ENCODE data around the gene FAM131A. TPM values are rescaled to one million over a fixed set of nuclear protein-coding genes. Genes with fewer than 3 reads are reported as not detected.

The FAM131A gene
- total RNA-seq, 1 donor from 2014 or later, result 36.8 TPM

- no peak for DNase-seq (ENCODE audit: extremely low read depth, low read depth, low spot score)
Observed at GRCh38 chr3:184355261-184356040, 18.1 kb downstream of the FAM131A start.

GRCh38 chr3:184357248-184358123 is 20.1 kb downstream of the FAM131A start:
- DNase-seq (ENCODE audit: extremely low read depth, low read depth, low spot score), result no peak

- no peak for DNase-seq (ENCODE audit: extremely low read depth, low read depth, low spot score)
Observed at GRCh38 chr3:184358124-184358767, 20.8 kb downstream of the FAM131A start.

- DNase-seq (ENCODE audit: extremely low read depth, low read depth, low spot score), result no peak
Observed at GRCh38 chr3:184358921-184359350, 21.5 kb downstream of the FAM131A start.

GRCh38 chr3:184359610-184360009 is 22.2 kb downstream of the FAM131A start:
- DNase-seq (ENCODE audit: extremely low read depth, low read depth, low spot score), result no peak

GRCh38 chr3:184360070-184360928 is 22.9 kb downstream of the FAM131A start:
- DNase-seq (ENCODE audit: extremely low read depth, low read depth, low spot score), result no peak

- no peak for DNase-seq (ENCODE audit: extremely low read depth, low read depth, low spot score)
Observed at GRCh38 chr3:184360929-184361531, 23.6 kb downstream of the FAM131A start.

- no peak for DNase-seq (ENCODE audit: extremely low read depth, low read depth, low spot score)
Observed at GRCh38 chr3:184361532-184361931, 24.1 kb downstream of the FAM131A start, which contains the start of the genes CLCN2 and POLR2H. TSS of gene CLCN2 (minus strand) at chr3:184361605. CDS start at chr3:184361479, 126 bp downstream. TSS of gene POLR2H (plus strand) at chr3:184361710. CDS start at chr3:184363493, 1,783 bp downstream.

- no peak for DNase-seq (ENCODE audit: extremely low read depth, low read depth, low spot score)
Observed at GRCh38 chr3:184361932-184362667, 24.7 kb downstream of the FAM131A start.

- DNase-seq (ENCODE audit: extremely low read depth, low read depth, low spot score), result peak; percentile 81
Observed at GRCh38 chr3:184362668-184363546, 25.5 kb downstream of the FAM131A start.

- DNase-seq (ENCODE audit: extremely low read depth, low read depth, low spot score), result no peak
Observed at GRCh38 chr3:184366619-184367289, 29.4 kb downstream of the FAM131A start.

GRCh38 chr3:184368116-184368515 is 30.7 kb downstream of the FAM131A start:
- DNase-seq (ENCODE audit: extremely low read depth, low read depth, low spot score), result no peak

- DNase-seq (ENCODE audit: extremely low read depth, low read depth, low spot score), result peak; percentile 47
Observed at GRCh38 chr3:184368586-184369183, 31.3 kb downstream of the FAM131A start.

- DNase-seq (ENCODE audit: extremely low read depth, low read depth, low spot score), result peak; percentile 70
Observed at GRCh38 chr3:184371570-184372018, 34.2 kb downstream of the FAM131A start.

GRCh38 chr3:184372296-184372821 is 35.0 kb downstream of the FAM131A start:
- no peak for DNase-seq (ENCODE audit: extremely low read depth, low read depth, low spot score)

- DNase-seq (ENCODE audit: extremely low read depth, low read depth, low spot score), result no peak
Observed at GRCh38 chr3:184372911-184373310, 35.5 kb downstream of the FAM131A start.

GRCh38 chr3:184373422-184373821 is 36.0 kb downstream of the FAM131A start:
- DNase-seq (ENCODE audit: extremely low read depth, low read depth, low spot score), result no peak

Data from glomerular endothelial cell (primary cell).